VCaP (cell line): Measurements from ENCODE around the gene C3orf18.

Experiments
- H3K27ac ChIP-seq: fragments of 450-650 bp; 2 replicates; pipeline ENCODE4 v1.5.1; 2017
- CTCF ChIP-seq: fragments of 450-650 bp; conservative IDR thresholded peaks from 2 replicates; pipeline ENCODE4 v1.5.1; 2017; ENCODE audit warnings: mild to moderate bottlenecking, moderate library complexity

The C3orf18 gene

GRCh38 chr3:50607271-50608091, 39.9 kb upstream of the C3orf18 start:
- TF ChIP-seq CTCF = no peak
- peak overlapping the region; percentile 68; the same call in 1 of the 2 replicates for H3K27ac ChIP-seq

GRCh38 chr3:50606596-50606995, 39.0 kb upstream of the C3orf18 start:
- no peak for TF ChIP-seq CTCF
- peak overlapping the region; percentile 68 for H3K27ac ChIP-seq

- peak overlapping the region; percentile 68 for H3K27ac ChIP-seq
- no peak for TF ChIP-seq CTCF
Measured at GRCh38 chr3:50605901-50606326, 38.4 kb upstream of the C3orf18 start.

GRCh38 chr3:50604628-50605588, 37.4 kb upstream of the C3orf18 start:
- peak overlapping the region; percentile 68 for H3K27ac ChIP-seq
- no peak for TF ChIP-seq CTCF

- H3K27ac ChIP-seq = peak overlapping the region; percentile 100; the same call in 1 of the 2 replicates
Measured at GRCh38 chr3:50604110-50604621, 36.6 kb upstream of the C3orf18 start.

GRCh38 chr3:50603261-50604109, 35.9 kb upstream of the C3orf18 start:
- TF ChIP-seq CTCF = no peak
- H3K27ac ChIP-seq = peak overlapping the region; percentile 100

More at GRCh38 chr3:50604110-50604621, 36.6 kb upstream of the C3orf18 start:
- no peak for TF ChIP-seq CTCF
